Astrocyte of the spinal cord (primary cell): ENCODE results near the gene SHLD1.
"Not testable (repeated sequence)": the region's sequence is repeated elsewhere in the genome, so short reads cannot be mapped to it uniquely, and the experiment has no call there.

Source experiments
- DNase-seq: peaks from one replicate; pipeline ENCODE4 v3.0.0; 2011; ENCODE audit warnings: low read depth, low spot score
- H3K4me3 ChIP-seq: 2 replicates; pipeline ENCODE4 v1.5.1; 2011; ENCODE audit warnings: low read depth, mild to moderate bottlenecking, low read length, moderate library complexity
- CTCF ChIP-seq: IDR thresholded peaks from 2 replicates; pipeline ENCODE4 v1.5.1; 2012; ENCODE audit warnings: low read depth, mild to moderate bottlenecking, low read length, inconsistent platforms
- in situ Hi-C: cut with HindIII; loops from 2 replicates; pipeline ENCODE4 v1.10.0; 2017; ENCODE audit warnings: low sequenced_read_pairs

Gene SHLD1

GRCh38 chr20:5714261-5715041 is 35.8 kb upstream of the SHLD1 start:
- in situ Hi-C loops: no loop called here
- peak; percentile 18 for DNase-seq
- no peak overlapping the region for H3K4me3 ChIP-seq
- no peak for TF ChIP-seq CTCF

GRCh38 chr20:5715071-5715841 is 34.9 kb upstream of the SHLD1 start:
- no peak for DNase-seq
- no peak overlapping the region for H3K4me3 ChIP-seq
- in situ Hi-C loops: no loop called here
- TF ChIP-seq CTCF: no peak

GRCh38 chr20:5716953-5717352 is 33.2 kb upstream of the SHLD1 start:
- no peak for DNase-seq
- no peak overlapping the region for H3K4me3 ChIP-seq
- no peak for TF ChIP-seq CTCF
- in situ Hi-C loops: no loop called here

DNA sequence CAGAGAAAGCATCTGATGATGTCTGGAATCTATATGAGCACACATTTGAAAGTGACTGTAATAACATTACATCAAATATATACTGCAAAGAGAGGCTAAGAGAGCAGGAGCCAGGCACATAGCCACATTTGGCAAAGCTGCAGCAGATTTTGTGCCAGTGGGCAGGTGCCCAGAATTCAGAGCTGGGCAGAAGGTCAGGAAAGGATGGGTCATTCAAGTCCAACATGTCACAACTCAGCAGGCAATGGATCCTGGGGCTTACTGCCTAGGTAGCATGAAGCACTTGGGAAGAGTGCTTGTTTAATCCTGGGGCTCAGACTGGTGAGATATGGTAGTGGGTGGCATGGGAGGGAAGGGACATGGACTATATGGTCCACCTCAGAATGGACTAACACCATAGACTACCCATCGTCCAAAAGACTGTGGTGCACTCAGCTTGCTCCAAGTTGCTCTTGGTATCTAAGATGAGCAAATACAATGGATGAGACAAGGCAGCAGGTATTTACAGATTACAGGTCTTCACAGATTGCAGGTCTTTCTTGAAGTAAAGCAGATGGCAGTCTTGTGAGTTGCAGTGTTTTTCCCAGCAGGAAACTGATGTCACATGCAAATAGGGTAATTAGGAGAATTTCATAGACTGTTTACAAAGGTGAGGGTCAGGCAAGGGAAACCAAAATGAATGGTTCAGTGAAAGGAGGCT is 31.2 kb upstream of the SHLD1 start:
- TF ChIP-seq CTCF: no peak
- H3K4me3 ChIP-seq: no peak overlapping the region
- DNase-seq: no peak
- in situ Hi-C loops: no loop called here

GRCh38 chr20:5719861-5720403 is 30.3 kb upstream of the SHLD1 start:
- no peak overlapping the region for H3K4me3 ChIP-seq
- in situ Hi-C loops: no loop called here
- DNase-seq: peak; percentile 30
- no peak for TF ChIP-seq CTCF

DNA sequence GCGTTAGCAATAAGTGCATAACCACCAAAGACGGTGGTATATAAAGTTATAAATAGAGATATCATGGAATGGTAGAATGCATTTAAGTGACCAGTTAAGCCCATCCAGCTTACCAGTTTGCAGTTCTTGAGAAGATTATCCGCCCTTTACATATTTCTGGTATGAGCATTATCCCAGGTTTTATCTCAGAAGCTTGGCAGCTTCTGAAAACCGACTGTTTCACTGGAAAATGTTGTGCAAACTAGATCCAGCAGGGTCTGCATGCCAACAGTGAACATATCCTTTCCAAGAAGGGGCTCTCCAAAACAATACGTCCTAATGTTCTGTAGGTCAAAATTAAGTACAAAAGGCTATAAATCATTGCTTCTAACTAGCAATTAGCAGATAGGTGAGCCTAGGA is 29.5 kb upstream of the SHLD1 start:
- DNase-seq: no peak
- no peak for TF ChIP-seq CTCF
- H3K4me3 ChIP-seq: no peak overlapping the region
- in situ Hi-C loops: no loop called here

GRCh38 chr20:5721356-5721755 is 28.8 kb upstream of the SHLD1 start:
- in situ Hi-C loops, DNase-seq, H3K4me3 ChIP-seq: not testable (repeated sequence)
